Stimulated activated CD8-positive, alpha-beta memory T cell treated with anti-CD3 and anti-CD28 coated beads, Interleukin-12 subunit alpha, Interleukin-12 subunit beta, amount 100 ng/mL, for 24 hours (primary cell): ENCODE measurements around the gene RIMBP2.
"Not testable (repeated sequence)": the region's sequence is repeated elsewhere in the genome, so short reads cannot be mapped to it uniquely, and the experiment has no call there.

Experiments
- DNase-seq: peaks from one replicate; pipeline ENCODE4 v3.0.0-alpha.2; 2020; ENCODE audit errors: extremely low read depth

The RIMBP2 gene, protein sequence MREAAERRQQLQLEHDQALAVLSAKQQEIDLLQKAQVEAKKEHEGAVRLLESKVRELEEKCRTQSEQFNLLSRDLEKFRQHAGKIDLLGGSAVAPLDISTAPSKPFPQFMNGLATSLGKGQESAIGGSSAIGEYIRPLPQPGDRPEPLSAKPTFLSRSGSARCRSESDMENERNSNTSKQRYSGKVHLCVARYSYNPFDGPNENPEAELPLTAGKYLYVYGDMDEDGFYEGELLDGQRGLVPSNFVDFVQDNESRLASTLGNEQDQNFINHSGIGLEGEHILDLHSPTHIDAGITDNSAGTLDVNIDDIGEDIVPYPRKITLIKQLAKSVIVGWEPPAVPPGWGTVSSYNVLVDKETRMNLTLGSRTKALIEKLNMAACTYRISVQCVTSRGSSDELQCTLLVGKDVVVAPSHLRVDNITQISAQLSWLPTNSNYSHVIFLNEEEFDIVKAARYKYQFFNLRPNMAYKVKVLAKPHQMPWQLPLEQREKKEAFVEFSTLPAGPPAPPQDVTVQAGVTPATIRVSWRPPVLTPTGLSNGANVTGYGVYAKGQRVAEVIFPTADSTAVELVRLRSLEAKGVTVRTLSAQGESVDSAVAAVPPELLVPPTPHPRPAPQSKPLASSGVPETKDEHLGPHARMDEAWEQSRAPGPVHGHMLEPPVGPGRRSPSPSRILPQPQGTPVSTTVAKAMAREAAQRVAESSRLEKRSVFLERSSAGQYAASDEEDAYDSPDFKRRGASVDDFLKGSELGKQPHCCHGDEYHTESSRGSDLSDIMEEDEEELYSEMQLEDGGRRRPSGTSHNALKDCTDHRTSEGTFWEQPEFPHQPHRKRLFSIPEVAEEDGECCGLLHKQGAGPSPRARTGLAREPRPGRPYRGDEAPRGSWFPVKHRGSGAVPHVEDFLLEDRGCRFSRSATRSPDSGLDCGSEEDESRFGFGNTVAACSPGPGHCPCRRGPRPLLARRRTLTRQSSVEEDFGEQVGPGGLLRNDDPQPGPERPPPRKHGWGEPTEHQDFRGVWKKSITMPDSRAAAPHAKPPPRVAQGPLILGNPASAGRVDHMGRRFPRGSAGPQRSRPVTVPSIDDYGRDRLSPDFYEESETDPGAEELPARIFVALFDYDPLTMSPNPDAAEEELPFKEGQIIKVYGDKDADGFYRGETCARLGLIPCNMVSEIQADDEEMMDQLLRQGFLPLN (N-terminal part only)

DNA sequence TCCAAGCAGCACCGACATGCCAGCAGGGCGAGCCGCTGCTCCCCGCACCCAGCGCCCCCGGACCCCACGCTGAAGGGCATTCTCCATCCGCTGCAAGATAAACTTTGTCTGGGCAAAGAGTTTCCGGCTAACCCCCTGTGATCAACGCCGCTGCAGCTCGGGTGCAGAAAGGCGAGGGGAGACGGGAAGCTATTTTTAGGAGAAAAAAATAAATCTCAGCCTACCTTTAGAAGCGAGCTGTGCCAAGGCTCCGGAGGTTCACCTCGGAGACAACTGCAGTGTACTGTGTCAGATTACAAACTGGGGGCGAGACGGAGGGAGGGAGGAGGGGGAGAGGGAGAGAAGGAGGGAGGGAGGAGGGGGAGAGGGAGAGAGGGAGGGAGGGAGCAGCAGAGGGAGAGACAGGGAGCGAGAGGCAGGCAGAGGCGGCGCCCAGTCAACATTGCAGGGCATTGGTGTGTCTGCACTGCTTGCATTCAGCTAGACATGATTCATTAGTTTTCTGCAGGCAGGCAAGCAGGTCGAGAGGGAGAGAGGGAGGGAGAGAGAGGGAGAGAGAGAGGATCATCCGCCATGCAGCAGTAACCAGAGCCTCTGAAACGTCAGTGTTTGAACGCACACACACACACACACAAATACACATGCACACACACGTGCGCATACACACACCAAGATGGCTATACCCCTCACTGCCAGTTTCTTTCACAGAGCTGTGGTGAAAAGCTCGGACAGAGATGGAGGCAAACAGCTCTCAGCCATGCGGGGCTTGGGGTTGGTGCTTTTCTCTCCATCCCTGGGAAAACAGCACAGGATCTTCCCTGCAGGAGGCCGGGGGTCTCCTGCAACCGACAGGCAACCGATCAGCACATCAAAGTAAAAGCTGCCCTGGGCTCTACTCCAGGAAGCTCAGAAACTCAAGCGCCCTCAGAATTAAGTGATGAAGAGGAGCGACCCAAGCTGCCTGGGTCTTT, at the start of gene RIMBP2:
Gene RIMBP2, minus strand, starts transcription at position 302 of the 971 bp plus-strand sequence. CDS start 237,286 bp downstream, outside the sequence.
- DNase-seq: no peak

DNA sequence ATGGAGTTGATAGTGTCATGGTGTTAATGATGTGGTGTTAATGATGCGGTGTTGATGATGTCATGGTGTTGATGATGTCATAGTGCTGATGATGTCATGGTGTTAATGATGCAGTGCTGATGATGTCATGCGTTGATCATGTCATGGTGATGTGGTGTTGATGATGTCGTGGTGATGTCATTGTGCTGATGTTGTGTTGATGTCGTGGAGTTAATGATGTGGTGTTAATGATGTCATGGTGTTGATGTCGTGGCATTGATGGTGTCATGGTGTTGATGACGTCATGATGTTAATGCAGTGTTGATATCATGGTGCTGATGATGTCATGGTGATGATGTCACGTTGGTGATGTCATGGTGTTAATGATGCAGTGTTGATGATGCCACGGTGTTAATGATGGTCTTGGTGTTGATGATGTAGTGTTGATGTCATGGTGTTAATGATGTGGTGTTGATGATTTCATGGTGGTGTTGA, 49.1 kb upstream of the RIMBP2 start:
- no peak for DNase-seq

DNA sequence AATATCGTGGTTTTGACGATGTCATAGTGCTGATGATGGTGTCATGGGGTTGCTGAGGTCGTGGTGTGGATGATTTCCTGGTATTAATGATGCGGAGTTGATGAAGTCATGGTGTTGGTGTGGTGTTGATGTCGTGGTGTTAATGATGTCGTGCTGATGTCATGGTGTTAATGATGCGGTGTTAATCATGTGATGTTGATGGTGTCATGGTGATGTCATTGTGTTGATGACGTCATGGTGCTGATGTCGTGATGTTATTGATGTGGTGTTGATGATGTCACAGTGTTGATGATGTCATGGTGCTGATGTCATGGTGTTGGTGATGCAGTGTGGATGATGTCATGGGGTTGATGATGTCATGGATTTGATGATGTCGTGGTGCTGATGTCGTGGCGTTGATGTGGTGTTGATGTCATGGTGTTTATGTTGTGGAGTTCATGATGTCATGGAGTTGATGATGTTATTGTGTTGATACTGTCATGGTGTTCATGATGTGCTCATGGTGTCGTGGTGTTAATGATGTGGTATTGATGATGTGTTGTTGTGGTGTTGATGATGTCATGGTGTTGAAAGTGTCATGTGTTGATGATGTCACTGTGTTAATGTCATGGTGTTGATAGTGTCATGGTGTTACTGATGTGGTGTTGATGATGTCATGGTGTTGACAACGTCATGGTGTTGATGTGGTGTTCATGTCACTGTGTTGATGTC, 48.5 kb upstream of the RIMBP2 start:
- no peak for DNase-seq

DNA sequence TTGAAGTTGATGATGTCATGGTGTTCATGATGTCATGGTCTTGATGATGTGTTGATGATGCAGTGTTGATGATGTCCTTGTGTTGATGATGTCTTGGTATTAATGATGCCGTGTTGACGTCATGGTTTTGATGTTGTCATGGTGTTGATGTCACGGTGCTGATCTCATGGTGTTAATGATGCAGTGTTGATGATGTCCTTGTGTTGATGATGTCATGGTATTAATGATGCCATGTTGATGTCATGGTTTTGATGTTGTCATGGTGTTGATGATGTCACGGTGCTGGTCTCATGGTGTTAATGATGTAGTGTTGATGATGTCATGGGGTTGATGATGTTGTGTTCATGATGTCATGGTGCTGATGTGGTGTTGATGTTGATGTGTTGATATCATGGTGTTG, 48.0 kb upstream of the RIMBP2 start:
- DNase-seq: no peak

DNA sequence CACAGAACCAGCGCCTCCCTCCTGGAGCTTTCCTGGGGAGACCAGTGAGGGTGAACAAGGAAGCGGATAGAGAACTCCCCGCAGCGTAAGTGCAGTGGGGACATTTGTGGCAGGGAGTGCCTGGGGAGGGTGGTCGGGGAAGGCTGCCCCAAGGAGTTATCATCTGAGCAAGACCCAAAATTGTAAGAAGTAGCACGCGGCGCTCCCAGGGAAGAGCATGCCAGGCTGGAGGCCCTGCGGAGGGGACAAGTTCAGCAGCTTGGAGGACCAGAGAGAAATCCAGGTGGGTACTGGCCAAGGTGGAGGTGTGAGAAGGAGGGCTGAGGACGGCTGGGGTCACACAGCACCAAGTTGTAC, 46.2 kb upstream of the RIMBP2 start:
- DNase-seq: no peak

DNA sequence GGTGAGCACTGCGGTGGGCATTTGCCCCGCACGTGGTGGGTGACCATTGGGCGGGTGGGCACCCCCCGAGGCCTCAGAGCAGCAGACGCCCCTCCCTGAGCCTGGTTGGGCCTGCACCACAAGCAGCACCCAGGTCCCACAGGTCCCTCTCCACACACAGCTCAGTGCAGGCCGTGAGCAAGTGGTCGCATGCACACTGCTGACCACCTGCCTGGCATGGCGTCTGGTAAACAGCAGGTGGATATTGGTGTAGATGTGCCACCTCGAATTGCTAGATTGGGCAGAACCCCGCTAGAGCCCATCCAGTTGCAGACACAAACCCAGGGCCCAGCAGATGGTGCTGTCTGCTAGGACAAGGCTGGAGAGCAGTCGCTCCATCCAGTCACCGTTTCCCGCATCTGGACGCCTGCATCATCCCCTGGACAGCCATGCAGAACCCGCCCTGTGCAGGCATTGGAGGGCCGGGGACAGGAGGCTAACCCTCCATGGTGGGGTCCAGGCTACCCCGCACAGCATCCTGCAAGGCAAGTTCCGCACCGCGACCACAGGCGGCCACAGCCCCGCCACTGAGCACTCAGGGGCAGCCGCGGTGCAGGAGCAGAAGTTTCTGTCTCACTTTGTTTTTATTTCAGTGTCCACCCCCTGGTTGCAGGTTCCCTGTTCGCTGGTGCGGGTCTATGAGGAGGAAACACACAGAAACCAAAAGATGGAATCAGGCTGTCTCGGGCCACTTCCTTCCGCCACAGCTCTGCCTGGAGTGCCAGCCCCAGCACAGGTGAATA, 45.6 kb upstream of the RIMBP2 start:
- DNase-seq: peak; percentile 11

DNA sequence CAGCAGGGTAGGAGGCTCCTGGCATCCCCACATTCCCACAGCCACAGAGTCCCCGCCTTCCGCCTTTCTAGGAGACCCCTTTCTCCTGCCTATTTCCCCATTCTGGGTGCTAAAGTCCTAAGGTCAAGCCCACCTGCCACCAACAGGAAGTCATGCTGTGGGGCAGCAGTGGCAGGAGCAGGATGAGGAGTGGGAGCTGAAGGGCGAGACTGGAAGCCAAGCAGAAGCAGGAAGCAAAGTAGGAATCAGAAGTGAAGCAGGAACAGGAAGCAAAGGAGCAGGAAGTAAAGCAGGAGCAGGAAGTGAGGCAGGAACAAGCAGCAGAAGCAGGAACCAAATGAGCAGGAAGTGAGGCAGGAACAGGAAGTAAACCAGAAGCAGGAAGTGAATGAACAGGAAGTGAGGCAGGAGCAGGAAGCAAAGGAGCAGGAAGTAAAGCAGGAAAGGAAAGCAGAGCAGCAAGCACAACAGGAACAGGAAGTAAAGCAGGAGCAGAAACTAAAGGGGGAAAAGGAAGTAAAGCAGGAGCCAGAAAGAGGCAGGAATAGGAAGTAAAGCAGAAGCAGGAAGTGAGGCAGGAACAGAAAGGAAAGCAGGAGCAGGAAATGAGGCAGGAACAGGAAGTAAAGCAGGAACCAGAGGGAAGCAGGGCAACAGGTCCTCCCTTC, 38.3 kb upstream of the RIMBP2 start:
- DNase-seq: no peak

DNA sequence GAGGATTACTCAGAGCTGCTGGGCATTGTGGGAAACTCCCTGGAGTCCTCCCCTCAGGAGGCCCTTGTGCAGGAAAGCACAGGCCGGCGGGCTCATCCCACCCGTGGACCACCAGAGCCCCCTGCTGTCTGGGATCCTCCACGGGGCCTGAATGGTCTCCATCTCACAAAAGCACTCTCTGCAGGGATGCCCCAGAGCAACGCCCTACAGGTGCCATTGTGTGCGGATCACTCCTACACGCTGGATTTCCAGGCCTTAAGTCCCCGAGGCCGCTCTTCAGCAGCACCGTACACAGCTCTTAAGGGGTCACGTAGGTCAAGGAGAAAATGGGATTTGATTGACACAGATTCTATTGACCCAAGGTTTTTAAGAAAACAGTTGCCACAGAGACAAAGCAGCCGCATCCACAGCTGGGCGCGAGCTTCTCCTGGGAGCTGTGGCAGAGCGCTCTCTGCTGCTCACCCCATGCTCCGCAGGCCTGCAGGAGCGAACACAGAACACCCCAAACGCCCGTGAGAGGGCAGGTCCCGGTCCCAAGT, 36.7 kb upstream of the RIMBP2 start:
- DNase-seq: no peak

DNA sequence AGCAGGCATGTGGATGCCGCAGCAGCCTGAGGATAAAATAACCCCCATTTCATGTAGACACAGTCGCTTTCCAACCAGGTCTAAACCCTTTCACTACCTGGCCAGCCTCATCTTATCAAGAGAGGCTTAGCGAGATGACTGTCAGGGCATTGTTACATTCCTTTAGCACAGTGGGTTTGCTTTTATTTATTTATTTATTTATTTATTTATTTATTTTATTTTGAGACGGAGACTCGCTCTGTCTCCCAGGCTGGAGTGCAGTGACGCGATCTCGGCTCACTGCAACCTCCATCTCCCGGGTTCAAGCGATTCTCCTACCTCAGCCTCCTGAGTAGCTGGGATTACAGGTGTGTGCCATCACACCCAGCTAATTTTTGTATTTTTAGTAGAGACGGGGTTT, 35.9 kb upstream of the RIMBP2 start:
- not testable (repeated sequence) for DNase-seq

DNA sequence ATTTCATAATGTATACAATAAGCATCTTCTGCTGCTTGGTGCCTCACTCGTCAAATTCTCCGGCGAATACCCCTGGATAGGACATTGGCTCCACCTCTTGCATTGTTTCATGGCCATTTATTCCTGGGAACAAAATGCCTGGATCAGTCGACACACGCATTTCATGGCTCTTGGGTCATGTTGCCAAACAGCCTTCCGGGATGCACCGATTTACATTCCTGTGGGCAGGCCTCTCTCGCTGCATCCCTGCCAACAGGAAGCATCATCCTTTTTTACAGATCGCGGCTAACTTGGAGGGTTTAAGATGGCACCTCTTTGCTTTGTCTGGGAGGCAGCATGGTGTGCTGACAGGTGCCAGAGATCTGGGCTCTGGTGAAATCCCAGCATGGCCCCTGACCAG, 32.7 kb upstream of the RIMBP2 start:
- DNase-seq: no peak

DNA sequence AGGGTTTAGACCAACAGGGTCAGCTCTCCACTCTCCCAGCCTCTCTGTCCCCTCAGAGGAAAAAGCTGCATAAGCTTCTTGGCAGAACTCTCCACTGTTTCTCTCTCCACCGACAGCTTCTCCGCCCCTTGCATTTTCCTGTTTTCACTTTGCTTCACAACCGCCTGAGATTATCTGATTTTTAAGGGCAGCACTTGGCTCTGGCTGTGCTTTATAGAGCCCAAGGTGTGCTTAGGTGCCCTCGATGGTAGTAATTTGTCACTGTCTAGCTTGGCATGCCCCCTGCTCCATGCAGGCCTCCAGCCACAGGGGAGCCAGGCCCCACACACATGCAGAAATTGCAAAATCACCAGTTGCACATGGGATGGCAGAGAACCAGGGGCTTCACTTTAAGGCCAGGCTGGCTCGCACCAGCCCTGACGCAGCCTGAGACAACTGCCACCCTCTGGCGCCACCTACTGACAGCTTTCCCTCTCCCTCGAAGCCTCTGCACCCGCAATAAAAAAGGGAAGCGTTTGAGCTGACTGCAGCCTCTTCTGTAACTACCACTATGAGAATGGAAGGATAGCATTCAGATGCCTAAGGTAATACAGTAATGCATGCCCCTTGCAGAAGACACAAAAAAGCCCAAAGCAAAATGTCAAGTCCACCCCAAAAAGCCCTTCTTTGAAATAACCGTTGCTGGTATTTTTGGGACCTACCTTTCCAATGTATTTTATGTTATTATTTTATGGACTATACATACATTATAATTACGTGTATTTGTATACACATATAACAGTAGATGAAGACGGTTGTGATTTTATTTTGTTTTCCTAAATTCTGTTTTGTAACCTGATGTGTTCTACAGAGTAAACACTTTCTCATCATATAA, 32.0 kb upstream of the RIMBP2 start:
- peak; percentile 14 for DNase-seq

DNA sequence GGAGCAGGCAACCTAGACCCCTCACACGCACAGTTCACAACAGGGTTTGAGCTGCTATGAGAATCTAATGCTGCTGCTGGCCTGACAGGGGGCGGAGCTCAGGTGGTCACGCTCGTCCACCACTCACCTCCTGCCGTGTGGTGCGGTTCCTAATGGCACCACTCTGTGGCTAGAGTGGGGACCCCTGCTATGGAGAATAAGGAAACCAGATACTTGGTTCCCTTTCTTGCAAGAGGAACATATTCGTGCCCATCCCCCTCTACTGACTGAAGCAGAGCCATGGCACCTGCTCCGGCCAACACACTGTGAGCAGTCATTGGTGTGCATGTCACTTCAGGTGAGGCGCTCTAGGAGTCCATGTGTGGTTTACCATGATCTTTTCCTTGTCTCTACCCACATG, 30.4 kb upstream of the RIMBP2 start:
- DNase-seq: no peak

DNA sequence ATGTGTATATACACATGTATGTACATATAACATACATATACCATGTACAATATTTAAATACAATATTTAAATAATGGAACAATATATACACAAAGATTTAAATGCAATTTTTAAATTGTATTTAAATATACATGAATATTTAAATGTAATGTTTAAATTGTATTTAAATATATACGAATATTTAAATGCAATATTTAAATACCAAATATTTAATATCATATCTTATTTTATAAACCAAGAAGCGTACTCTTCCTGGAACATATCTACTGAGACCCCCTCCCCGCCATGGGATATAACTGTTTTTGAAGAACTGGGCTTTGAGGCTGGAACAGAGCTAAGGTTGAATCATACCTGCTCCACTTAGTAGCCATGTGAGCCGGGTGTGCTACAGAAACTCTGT, 29.8 kb upstream of the RIMBP2 start:
- DNase-seq: no peak

DNA sequence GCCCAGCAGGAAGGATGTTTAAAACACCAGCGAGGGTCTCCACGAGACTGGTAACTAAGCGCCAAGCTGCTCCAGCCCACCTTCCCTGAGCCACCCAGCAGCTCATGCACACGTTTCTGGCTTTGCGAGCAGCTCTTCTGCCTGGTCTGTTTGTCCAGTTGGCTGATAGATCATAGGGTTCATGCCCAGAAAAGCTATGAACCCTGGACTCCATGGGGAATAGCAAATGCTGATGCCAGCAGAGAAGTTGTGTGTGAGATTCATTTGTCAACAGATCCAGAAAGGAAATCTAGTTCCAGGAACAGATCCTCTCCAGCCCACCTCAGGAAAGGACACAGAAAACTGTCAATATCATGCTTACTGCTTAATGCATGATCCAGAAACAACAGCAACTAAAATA, 28.2 kb upstream of the RIMBP2 start:
- DNase-seq: no peak

DNA sequence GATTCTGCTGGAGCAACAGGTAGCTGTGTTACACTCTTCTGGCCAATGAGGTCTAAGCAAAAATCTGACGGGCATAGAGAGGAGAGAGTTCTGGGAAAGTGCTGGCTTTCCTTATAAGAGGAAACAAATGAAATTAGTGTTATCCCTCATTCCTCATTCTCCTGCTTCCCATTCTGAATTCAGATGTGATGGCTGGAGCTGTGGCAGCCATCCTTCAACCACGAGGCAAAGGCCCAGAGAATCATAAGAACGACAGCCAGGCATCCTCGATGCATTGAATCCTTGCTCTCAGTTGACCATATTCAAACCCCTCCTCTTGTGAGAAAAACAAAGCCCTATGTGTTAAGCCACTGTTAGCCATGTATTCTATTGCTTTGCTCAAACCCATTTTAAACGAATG, 27.5 kb upstream of the RIMBP2 start:
- DNase-seq: no peak

DNA sequence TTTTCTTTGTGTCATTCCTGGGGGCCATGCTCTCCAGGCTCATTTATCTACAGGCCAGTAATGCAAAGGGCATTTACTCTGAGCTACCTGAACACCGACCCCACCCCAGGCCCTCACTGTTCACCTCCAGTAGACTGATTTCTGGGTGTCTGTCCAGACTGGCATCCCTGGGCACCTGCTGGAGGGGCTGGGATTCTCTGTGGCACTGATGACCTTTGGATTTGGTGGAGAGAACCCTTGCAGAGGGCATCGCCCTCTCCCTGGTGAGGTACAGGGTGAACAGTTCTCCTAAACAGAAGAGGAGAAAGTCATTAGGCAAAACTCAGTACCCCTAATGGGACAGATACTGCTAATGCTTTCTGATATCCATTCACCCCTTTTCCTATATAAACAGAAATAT, 27.1 kb upstream of the RIMBP2 start:
- no peak for DNase-seq

DNA sequence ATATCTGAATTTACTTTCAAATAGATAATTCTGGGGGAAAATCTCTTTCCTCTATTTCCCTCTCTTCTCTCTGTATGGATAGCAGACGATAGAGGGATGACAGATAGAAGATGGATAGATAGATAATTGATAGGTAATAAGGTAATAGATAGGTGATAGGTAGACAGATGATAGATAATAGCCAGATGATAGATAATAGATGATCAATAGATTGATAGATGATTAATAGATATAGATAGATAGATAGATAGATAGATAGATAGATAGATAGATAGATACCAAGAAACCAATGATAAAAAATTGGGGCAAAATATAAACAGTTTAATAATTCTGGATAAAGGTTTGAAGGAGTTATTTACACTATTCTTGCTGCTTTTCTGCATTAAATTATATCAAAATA, 26.6 kb upstream of the RIMBP2 start:
- DNase-seq: no peak

DNA sequence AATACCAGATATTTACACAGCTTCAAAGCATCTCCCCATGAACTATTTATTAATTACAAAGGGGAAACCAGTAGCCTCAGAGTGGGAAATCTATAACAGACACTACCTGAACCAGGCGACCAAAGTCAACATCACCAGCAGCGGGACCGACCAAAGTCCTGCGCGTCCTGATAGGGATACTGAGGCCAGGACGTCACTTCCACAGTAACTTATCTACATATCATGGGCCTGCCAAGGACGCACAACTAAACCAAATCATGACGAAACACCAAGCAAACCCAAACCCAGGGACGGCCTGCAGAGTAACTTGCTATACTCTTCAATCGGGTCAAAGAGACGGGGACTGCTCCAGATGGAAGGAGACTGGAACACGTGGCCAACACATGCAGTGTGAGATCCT, 26.0 kb upstream of the RIMBP2 start:
- DNase-seq: no peak
